AG09309 (cell line): ENCODE results near the gene HELZ2.

ENCODE experiments used
- DNase-seq: peaks from one replicate; pipeline ENCODE4 v3.0.0-alpha.2; 2010; ENCODE audit warnings: low read depth
- H3K4me3 ChIP-seq: 2 replicates; pipeline ENCODE4 v1.5.1; 2011; ENCODE audit warnings: mild to moderate bottlenecking, low read depth, low read length, moderate library complexity; ENCODE audit not compliant: control insufficient read depth
- TF ChIP-seq, protein P1 (sequence below): IDR thresholded peaks from 2 replicates; pipeline ENCODE4 v1.5.1; 2011; ENCODE audit warnings: mild to moderate bottlenecking, low read depth, low read length, inconsistent platforms; ENCODE audit not compliant: insufficient read depth, control insufficient read depth; ENCODE audit errors: missing control alignments

Gene HELZ2

DNA sequence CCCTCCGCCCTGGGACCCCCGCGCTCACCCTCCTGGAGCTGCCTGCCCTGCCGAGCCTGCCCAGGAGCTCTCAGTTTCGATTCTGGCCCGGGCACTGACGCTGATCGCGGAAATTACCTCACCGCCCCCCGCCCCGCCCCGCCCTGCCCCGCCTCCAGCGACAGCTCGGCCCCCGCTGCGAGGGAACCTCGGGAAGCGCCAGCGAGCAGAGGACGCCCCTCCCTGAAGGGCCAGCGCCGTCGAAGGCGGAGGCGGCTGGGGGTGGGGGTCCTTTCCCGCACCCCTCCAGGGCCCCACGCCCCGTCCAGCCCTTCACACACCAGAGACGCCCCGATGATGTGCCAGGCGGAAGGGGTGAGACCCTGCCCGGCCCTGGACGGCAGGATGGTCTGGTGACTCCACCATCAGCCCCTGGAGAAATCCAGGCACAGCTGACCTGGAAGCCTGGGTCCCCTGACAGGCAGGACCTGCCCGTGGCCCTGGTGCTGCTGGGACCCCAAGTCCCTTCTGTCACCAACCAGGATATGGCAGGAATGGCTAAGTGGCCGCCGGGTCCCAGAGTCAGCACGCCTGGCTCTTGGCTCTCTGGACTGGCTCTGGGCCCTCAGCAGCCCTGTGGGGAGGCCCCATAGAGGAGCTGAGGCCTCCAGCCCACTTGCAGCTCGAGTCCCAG lies at the start of gene HELZ2:
Gene HELZ2, minus strand, starts transcription at position 84 of the 673 bp plus-strand sequence. CDS start 1,854 bp downstream, outside the sequence.
- TF ChIP-seq, protein P1, sequence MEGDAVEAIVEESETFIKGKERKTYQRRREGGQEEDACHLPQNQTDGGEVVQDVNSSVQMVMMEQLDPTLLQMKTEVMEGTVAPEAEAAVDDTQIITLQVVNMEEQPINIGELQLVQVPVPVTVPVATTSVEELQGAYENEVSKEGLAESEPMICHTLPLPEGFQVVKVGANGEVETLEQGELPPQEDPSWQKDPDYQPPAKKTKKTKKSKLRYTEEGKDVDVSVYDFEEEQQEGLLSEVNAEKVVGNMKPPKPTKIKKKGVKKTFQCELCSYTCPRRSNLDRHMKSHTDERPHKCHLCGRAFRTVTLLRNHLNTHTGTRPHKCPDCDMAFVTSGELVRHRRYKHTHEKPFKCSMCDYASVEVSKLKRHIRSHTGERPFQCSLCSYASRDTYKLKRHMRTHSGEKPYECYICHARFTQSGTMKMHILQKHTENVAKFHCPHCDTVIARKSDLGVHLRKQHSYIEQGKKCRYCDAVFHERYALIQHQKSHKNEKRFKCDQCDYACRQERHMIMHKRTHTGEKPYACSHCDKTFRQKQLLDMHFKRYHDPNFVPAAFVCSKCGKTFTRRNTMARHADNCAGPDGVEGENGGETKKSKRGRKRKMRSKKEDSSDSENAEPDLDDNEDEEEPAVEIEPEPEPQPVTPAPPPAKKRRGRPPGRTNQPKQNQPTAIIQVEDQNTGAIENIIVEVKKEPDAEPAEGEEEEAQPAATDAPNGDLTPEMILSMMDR, result no peak
- H3K4me3 ChIP-seq, result peak within 1 kb of the TSS; percentile 78
- DNase-seq, result no peak

GRCh38 chr20:63622732-63623131 lies 48.7 kb upstream of the HELZ2 start:
- no peak for DNase-seq
- TF ChIP-seq, protein P1, result no peak
- no peak overlapping the region for H3K4me3 ChIP-seq

DNA sequence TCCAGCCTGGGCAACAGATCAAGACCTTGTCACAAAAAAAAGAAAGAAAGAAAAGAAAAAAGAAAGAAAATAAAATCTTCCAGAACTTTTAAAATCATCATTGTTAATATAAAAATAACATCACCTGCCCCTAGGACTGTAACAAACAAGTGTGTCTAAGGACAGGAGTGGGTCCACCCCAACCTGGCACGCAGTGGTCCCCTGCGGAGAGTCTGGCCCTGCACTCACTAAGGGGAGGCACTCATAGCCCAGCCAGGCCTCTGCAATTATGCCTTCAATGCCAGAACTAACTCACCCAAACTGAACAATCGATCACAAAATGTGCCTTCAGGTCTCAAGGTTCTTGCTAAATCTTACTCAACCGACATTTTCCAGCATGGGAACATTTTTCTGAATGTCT lies 48.1 kb upstream of the HELZ2 start:
- DNase-seq, result no peak
- H3K4me3 ChIP-seq, result no peak overlapping the region
- TF ChIP-seq, protein P1, result no peak

- H3K4me3 ChIP-seq, result no peak overlapping the region
- no peak for DNase-seq
- TF ChIP-seq, protein P1, result no peak
Observed at GRCh38 chr20:63620991-63621390, 47.0 kb upstream of the HELZ2 start.

DNA sequence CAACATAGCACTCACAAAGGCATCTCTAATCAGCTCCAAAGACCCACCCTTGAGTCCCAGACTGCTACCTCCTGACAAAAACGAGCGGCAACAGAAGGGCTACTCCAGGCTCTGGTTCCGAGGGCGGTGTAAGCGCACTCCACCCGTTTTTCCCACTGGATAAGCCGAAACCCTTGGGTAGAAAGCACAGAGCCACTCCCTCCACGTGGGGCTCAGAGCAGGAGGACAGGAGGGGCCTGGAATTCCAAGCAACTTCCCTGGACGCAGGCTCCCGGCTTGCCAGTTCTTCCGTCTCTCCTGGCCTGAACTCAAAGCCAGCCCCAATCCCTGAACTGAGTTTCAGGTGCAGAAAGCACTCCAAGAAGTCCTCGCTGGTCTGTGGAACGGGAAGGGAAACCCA lies 45.5 kb upstream of the HELZ2 start:
- TF ChIP-seq, protein P1, result no peak

DNA sequence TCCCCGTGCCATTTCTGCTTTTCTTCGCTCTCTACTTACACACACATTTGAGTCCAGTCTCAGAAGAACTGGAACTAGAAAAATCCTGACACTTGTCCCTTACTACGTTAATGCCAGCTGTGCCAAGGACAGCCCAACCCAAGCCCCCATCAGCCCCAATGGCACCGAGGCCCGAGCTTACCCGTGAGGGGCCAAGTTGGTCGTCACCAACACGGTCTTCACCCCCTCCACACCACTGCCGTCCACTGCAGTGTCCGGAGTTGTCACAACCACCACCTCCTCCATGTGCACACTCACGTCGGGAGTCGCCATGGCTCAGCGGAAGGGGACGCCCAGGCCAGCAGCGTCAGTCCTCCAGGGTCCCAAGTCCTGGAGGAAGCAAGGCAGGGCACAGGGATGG lies 45.0 kb upstream of the HELZ2 start:
- no peak overlapping the region for H3K4me3 ChIP-seq
- DNase-seq, result no peak
- TF ChIP-seq, protein P1, result no peak

More for the DNA sequence above, 45.5 kb upstream of the HELZ2 start:
- no peak for DNase-seq
- H3K4me3 ChIP-seq, result no peak overlapping the region
